ENCODE data around the gene AP2B1.

DNA sequence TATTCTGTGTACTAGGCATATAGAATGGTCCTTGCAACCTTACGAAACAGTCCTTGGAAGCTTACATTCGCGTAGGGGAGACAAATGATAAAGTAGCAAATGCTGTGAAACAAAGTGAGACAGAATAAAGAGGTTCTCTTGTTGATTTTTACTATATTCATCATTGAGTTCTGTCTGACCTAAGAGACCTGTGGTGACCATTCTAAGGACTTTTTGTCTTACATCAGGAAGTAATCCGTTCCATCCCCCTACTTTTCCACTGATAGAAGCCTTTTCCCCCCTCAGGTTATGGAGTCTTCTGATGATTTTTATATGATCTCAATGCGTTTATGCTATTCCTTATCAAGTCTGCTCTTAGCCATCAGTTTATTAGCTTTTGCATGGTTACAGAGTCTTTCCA, 77.6 kb downstream of the AP2B1 start:
- TF ChIP-seq CTCF (IDR thresholded peaks at IDR 0.05; ENCODE audit: low read length) (no peak), EZH2phosphoT487 (IDR thresholded peaks at IDR 0.05; ENCODE audit: low read length) (no peak), EZH2 (optimal IDR thresholded peaks at IDR 0.05; ENCODE audit: low read depth, low read length) (no peak)
